AG09319 (cell line): ENCODE measurements around the gene LGR6.

Experiments used
- DNase-seq: peaks from one replicate; pipeline ENCODE4 v3.0.0-alpha.2; 2010; ENCODE audit warnings: low read depth; ENCODE audit errors: extremely low read depth
- TF ChIP-seq, protein P1 (sequence below): IDR thresholded peaks from 2 replicates; pipeline ENCODE4 v1.5.1; 2011; ENCODE audit warnings: low read depth, mild to moderate bottlenecking, inconsistent platforms, low read length, moderate library complexity

The LGR6 gene

DNA sequence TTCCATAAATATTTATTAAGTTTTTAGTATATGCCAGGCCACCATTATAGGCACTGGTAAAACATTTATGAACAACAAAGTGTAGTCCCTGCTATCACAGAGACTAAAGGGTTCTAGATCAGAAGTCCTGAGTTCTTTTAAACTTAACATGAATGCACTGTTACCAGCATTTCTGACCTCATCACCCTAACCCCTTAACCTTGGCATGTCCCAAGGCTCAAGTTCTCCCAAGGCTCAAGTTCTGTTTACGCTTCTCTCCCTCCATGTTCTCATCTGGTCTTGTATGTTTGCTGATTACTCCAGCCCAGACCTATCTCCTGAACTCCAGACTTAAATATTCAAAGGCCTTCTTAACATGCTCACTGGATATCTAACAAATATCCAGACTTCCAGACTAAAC is 93.6 kb downstream of the LGR6 start:
- TF ChIP-seq, protein P1, sequence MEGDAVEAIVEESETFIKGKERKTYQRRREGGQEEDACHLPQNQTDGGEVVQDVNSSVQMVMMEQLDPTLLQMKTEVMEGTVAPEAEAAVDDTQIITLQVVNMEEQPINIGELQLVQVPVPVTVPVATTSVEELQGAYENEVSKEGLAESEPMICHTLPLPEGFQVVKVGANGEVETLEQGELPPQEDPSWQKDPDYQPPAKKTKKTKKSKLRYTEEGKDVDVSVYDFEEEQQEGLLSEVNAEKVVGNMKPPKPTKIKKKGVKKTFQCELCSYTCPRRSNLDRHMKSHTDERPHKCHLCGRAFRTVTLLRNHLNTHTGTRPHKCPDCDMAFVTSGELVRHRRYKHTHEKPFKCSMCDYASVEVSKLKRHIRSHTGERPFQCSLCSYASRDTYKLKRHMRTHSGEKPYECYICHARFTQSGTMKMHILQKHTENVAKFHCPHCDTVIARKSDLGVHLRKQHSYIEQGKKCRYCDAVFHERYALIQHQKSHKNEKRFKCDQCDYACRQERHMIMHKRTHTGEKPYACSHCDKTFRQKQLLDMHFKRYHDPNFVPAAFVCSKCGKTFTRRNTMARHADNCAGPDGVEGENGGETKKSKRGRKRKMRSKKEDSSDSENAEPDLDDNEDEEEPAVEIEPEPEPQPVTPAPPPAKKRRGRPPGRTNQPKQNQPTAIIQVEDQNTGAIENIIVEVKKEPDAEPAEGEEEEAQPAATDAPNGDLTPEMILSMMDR = no peak
- DNase-seq = no peak

DNA sequence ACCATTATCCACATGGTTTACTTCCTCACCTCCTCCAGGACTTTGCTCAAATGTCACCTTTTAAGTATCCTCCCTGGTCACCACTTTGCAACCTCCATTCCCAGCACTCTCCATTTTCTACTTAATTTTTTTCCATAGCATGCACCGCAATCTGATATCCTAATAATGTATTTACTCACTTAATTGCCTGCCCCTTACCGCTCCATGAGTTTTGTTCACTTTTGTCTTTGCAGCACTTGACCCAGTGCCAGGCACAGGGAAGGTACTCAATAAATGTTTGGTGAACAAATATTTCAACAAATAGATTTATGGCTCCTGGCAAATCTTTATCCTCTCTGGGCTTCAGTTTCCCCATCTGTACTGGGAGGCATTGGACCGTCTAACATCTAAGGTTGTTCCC is 94.6 kb downstream of the LGR6 start:
- TF ChIP-seq, protein P1 = no peak

DNA sequence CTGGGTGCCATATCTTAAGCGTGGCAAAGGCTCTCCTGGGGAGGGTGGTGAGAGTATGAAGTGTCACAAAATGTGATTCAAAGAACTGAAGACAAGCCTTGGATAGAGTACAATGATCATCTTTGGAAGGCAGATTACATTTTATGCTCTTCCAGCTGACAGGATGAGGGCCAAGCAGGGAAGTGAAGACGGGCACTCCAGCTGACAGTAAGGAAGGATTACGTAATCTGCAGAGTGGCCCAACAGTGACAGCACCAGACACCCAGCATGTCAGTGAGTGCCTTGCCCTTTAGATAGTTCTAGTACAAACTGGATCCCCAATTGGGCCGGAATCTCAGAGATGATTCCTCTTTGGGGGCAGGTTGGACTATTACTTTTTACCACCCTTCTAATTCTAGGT is 95.4 kb downstream of the LGR6 start:
- no peak for DNase-seq
- TF ChIP-seq, protein P1 = no peak

More for the DNA sequence above, 94.6 kb downstream of the LGR6 start:
- no peak for DNase-seq

DNA sequence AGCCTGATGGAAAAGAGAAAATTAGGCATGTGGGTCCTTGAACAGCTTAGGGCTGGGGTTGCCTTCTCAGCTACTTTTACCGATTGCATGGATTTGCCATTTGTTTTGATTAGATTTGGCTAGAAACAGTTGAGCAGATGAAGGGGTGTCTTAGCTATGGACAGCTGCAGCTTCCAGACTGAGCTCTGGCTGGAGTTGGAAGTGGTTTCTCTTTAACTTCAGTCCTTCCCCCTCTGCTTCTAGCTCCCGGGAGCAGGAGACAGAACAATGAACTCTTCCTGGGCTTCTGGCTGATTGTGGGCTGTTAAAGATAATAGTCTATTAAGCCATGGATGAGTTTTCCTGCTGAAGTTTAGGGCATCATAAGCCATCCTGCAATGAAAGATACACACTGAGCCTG is 97.4 kb downstream of the LGR6 start:
- TF ChIP-seq, protein P1 = no peak
- DNase-seq = no peak

DNA sequence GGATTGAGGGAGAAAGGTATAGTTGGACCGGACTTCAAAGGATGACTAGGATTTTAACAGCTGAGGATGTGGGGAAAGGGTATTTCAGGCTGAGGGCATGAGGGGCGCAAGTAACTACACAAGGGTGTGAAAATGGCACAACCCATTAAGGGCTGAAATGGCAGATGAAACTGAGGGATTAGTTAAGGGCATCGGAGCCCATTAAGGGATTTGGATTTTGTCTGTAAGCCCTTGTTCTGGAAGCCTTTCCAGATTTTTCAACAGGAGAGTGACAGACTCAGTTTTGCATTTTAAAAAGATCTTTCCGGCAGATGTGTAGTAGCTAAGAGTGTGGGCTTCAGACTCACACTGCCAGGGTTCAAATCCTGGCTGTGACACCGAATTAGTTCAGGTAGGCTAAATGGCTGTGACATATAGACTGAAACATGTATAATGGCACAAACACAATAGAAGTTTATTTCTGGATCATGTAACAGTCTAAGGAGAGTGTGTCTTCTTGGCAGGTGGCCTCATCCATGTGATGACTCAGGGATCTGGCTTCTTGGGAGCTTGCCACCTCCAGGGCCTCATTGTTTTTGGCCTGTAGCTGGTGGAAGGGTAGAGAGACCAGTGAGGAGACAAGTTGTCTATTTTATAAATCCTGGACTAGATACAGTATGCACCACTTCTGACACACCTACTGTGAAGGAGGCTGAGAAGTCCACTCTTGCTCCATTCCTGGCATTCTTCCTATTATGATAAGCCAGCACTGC is 98.5 kb downstream of the LGR6 start:
- peak; percentile 38 for DNase-seq
- TF ChIP-seq, protein P1 = no peak

DNA sequence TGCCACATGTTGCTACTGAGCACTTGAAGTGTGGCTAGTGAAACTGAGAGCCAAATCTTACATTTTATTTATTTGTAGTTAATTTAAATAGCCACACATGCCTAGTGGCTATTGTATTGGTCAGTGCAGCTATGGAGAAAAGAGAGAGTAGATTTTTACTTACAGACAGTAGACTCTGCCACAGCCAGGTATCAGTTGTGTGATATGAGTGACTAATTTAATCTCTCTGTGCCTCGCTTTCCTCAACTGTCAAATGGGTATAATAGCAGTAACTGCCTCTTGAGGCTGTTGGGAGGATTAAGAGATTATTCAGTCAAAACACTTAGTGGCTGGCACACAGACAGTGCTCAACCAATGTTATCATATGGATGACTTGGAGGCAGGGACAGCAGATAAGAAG is 99.2 kb downstream of the LGR6 start:
- no peak for DNase-seq

DNA sequence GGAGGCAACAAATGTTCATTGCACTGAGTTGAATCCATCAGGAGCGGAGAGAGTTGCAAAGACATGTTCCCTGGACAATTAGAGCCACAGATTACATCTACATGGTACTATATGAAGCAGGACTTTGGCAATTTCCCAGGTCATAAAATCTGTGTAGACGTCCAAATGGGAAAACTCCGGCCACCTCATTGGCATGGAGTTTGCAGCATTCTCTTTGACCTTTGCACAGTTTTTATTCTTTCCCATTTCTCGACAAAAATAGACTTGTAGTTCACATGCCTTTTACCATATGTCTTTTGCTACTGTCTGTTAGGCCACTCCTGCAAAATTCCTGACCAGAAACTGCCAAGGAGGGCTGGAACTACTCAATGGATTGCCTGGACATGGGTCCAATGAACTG is 100.0 kb downstream of the LGR6 start:
- no peak for DNase-seq
- TF ChIP-seq, protein P1 = no peak

More for the DNA sequence above, 99.2 kb downstream of the LGR6 start:
- TF ChIP-seq, protein P1 = no peak
